ENCODE results near the gene ETFB. TPM values are rescaled to one million over a fixed set of nuclear protein-coding genes. Genes with fewer than 3 reads are reported as not detected.

The ETFB gene
- total and polyA plus RNA-seq, 10 of the 15 experiments (the other 5 are each of a cell fraction or from before 2014, with no cell fraction given) = 15.1 to 166 (median 87.8) TPM

DNA sequence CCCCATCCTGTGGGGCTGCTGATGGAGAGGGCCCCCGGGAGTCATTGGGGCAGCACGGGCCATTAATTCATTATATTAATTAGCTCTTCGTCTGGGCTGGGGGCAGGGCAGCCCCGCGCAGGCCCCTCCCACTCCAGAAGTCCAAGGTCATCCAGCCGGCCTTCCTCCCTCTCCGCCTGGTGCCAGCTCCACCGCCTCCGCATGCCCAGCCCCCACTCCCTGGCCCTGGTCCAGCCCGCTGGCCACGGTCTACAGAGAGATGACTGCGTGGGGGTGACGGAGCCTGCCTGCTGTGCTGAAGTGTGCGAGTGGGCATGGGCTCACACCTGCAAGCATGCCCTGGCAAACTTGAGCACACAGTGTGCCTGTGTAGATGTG, 45.9 kb downstream of the ETFB start (continued):
- TF ChIP-seq, protein P1, sequence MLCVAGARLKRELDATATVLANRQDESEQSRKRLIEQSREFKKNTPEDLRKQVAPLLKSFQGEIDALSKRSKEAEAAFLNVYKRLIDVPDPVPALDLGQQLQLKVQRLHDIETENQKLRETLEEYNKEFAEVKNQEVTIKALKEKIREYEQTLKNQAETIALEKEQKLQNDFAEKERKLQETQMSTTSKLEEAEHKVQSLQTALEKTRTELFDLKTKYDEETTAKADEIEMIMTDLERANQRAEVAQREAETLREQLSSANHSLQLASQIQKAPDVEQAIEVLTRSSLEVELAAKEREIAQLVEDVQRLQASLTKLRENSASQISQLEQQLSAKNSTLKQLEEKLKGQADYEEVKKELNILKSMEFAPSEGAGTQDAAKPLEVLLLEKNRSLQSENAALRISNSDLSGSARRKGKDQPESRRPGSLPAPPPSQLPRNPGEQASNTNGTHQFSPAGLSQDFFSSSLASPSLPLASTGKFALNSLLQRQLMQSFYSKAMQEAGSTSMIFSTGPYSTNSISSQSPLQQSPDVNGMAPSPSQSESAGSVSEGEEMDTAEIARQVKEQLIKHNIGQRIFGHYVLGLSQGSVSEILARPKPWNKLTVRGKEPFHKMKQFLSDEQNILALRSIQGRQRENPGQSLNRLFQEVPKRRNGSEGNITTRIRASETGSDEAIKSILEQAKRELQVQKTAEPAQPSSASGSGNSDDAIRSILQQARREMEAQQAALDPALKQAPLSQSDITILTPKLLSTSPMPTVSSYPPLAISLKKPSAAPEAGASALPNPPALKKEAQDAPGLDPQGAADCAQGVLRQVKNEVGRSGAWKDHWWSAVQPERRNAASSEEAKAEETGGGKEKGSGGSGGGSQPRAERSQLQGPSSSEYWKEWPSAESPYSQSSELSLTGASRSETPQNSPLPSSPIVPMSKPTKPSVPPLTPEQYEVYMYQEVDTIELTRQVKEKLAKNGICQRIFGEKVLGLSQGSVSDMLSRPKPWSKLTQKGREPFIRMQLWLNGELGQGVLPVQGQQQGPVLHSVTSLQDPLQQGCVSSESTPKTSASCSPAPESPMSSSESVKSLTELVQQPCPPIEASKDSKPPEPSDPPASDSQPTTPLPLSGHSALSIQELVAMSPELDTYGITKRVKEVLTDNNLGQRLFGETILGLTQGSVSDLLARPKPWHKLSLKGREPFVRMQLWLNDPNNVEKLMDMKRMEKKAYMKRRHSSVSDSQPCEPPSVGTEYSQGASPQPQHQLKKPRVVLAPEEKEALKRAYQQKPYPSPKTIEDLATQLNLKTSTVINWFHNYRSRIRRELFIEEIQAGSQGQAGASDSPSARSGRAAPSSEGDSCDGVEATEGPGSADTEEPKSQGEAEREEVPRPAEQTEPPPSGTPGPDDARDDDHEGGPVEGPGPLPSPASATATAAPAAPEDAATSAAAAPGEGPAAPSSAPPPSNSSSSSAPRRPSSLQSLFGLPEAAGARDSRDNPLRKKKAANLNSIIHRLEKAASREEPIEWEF (IDR thresholded peaks at IDR 0.05; ENCODE audit: insufficient replicate concordance, low read depth, low read length) = no peak
- no peak for TF ChIP-seq ZNF24 (IDR thresholded peaks at IDR 0.05)
- TF ChIP-seq FOXK2 (IDR thresholded peaks at IDR 0.05) = no peak
- no peak for TF ChIP-seq PML (IDR thresholded peaks at IDR 0.05; ENCODE audit: low read length)
- TF ChIP-seq SRF (IDR thresholded peaks at IDR 0.05; ENCODE audit: low read depth in 2 of 2, low read length in 2 of 2) = no peak
- no peak for TF ChIP-seq MTA3 (IDR thresholded peaks at IDR 0.05; ENCODE audit: borderline replicate concordance, low read length)
- TF ChIP-seq MEF2B (IDR thresholded peaks at IDR 0.05; ENCODE audit: partially characterized antibody, poor library complexity, severe bottlenecking) = no peak
- no peak for TF ChIP-seq RFX5 (IDR thresholded peaks at IDR 0.05; ENCODE audit: low read depth, low read length)
- TF ChIP-seq HSF1 (IDR thresholded peaks at IDR 0.05; ENCODE audit: low read depth, low read length) = no peak
